K562 (cell line): Measurements from ENCODE around the gene ILF2. TPM values are rescaled to one million over a fixed set of nuclear protein-coding genes. Genes with fewer than 3 reads are reported as not detected.

Experiments
- CBFB ChIP-seq: sonication (generic); formaldehyde crosslinking; IDR thresholded peaks from 2 replicates; pipeline ENCODE4 v1.4.0; 2020; ENCODE audit warnings: mild to moderate bottlenecking, missing genetic modification reagents
- GTF2F1 ChIP-seq: IDR thresholded peaks from 2 replicates; pipeline ENCODE4 v1.6.1; 2011; ENCODE audit warnings: low read depth, low read length, improper control_type of control experiment
- RBM22 ChIP-seq: fragments of 200-400 bp; formaldehyde crosslinking; IDR thresholded peaks from 2 replicates; pipeline ENCODE4 v1.6.1; 2018; ENCODE audit warnings: low read length, low read depth; ENCODE audit not compliant: poor library complexity, severe bottlenecking
- SPI1 ChIP-seq: IDR thresholded peaks from 2 replicates; pipeline ENCODE4 v1.6.1; 2011; ENCODE audit warnings: low read depth, low read length, control low read depth, borderline replicate concordance
- ZNF407 ChIP-seq: fragments of 450-650 bp; IDR thresholded peaks from 2 replicates; pipeline ENCODE4 v1.6.1; 2016; ENCODE audit warnings: low read depth
- polyA plus RNA-seq, 8 experiments: library from polyadenylated mRNA; depleted of rRNA in 4 of 8; stranded (reverse) in 5 of 8; unstranded in 3 of 8; fragments of >200 nt; fragmentation: Nextera tagmentation in 2 of 8; fragmentation: Illumina TruSeq in 1 of 8; extraction: Ambion mirVana in 2 of 8; extraction: Trizol in 1 of 8; gene quantifications; 2 replicates each; pipeline versions ENCODE4 v1.2.1 to v1.2.3, GENCODE V29; 2011 to 2014; ENCODE audit warnings: inconsistent platforms in 1 of 8, missing spikeins in 1 of 8
- total RNA-seq, 7 experiments: library from RNA; depleted of rRNA in 6 of 7; stranded (reverse); fragments of >200 nt in 6 of 7; fragmentation: Illumina TruSeq in 2 of 7; extraction: Trizol in 2 of 7; gene quantifications; 2 replicates each; pipeline versions ENCODE4 v1.2.1 to v1.2.3, GENCODE V29; 2011 to 2021; ENCODE audit warnings: low replicate concordance in 1 of 7

ILF2 gene
- total and polyA plus RNA-seq, 9 of the 15 experiments (the other 6 are each of a cell fraction or from before 2014, with no cell fraction given), result 282 to 726 (median 474) TPM

- TF ChIP-seq ZNF407 (no peak), RBM22 (no peak), SPI1 (peak; percentile 75; the same call in 1 of the 2 replicates), GTF2F1 (no peak), CBFB (CRISPR knock-in tag) (no peak)
- TF ChIP-seq, all 486 proteins: peak for 24
Measured at GRCh38 chr1:153633161-153633753, 37.5 kb downstream of the ILF2 start (continued).
